Neural cell (in vitro differentiated cells): Measurements from ENCODE around the gene IDE. TPM values are rescaled to one million over a fixed set of nuclear protein-coding genes. Genes with fewer than 3 reads are reported as not detected.

Experiments used
- H2AFZ ChIP-seq: fragments of 200-600, 300-800 bp; sonication (generic), shearing (Covaris generic); 2 replicates; pipeline ENCODE4 v1.6.0; 2014; ENCODE audit warnings: low read depth, mild to moderate bottlenecking, antibody characterized with exemption, low read length, moderate library complexity
- H3F3A ChIP-seq: fragments of 200-600 bp; shearing (Covaris generic); 2 replicates; pipeline ENCODE4 v1.6.1; 2016; ENCODE audit warnings: mild to moderate bottlenecking, moderate library complexity, mixed read lengths, antibody characterized with exemption, low read length; ENCODE audit not compliant: insufficient read depth, poor library complexity, severe bottlenecking
- H3K27ac ChIP-seq: fragments of 200-600, 300-800 bp; sonication (generic), shearing (Covaris generic); 2 replicates; pipeline ENCODE4 v1.5.1; 2014; ENCODE audit warnings: mild to moderate bottlenecking, low read length, moderate library complexity
- H3K27me3 ChIP-seq: fragments of 300-800, 200-600 bp; sonication (generic), shearing (Covaris generic); 2 replicates; pipeline ENCODE4 v1.6.0; 2014; ENCODE audit warnings: mild to moderate bottlenecking, low read depth, low read length, moderate library complexity; ENCODE audit not compliant: insufficient read depth
- H3K36me3 ChIP-seq: fragments of 300-800, 200-600 bp; sonication (generic), shearing (Covaris generic); 2 replicates; pipeline ENCODE4 v1.5.1; 2014; ENCODE audit warnings: mild to moderate bottlenecking, antibody characterized with exemption, low read length, moderate library complexity; ENCODE audit not compliant: insufficient read depth
- H3K4me2 ChIP-seq: fragments of 300-800, 200-600 bp; sonication (generic), shearing (Covaris generic); 2 replicates; pipeline ENCODE4 v1.6.0; 2014; ENCODE audit warnings: mild to moderate bottlenecking, low read length
- H3K4me3 ChIP-seq: fragments of 300-800, 200-600 bp; sonication (generic), shearing (Covaris generic); 2 replicates; pipeline ENCODE4 v1.5.1; 2014; ENCODE audit warnings: mild to moderate bottlenecking, low read length, moderate library complexity
- H3K79me2 ChIP-seq: fragments of 200-600 bp; shearing (Covaris generic); replicated peaks from 2 replicates; pipeline ENCODE4 v1.6.0; 2014; ENCODE audit warnings: mild to moderate bottlenecking, low read length, moderate library complexity; ENCODE audit not compliant: insufficient read depth
- H3K9ac ChIP-seq: fragments of 300-800, 200-600 bp; sonication (generic), shearing (Covaris generic); 2 replicates; pipeline ENCODE4 v1.6.1; 2016; ENCODE audit warnings: mild to moderate bottlenecking, low read length, mixed read lengths
- H3K9me2 ChIP-seq: fragments of 200-600 bp; shearing (Covaris generic); 2 replicates; pipeline ENCODE4 v1.6.1; 2016; ENCODE audit warnings: mild to moderate bottlenecking, low read length, mixed read lengths; ENCODE audit not compliant: insufficient read depth
- H3K9me3 ChIP-seq: fragments of 200-600, 300-800 bp; sonication (generic), shearing (Covaris generic); 2 replicates; pipeline ENCODE4 v1.6.1; 2016; ENCODE audit warnings: mild to moderate bottlenecking, mixed run types, low read length, moderate library complexity, mixed read lengths
- H4K20me1 ChIP-seq: fragments of 200-600 bp; shearing (Covaris generic); 2 replicates; pipeline ENCODE4 v1.6.1; 2016; ENCODE audit warnings: mild to moderate bottlenecking, mixed run types; ENCODE audit not compliant: insufficient read depth
- EP300 ChIP-seq: fragments of 450-650 bp; conservative IDR thresholded peaks from 2 replicates; pipeline ENCODE4 v1.6.1; 2014; ENCODE audit warnings: antibody characterized with exemption, mild to moderate bottlenecking, moderate library complexity; ENCODE audit not compliant: poor library complexity, severe bottlenecking
- EZH2 ChIP-seq: fragments of 200-600, 300-800 bp; shearing (Covaris generic), sonication (generic); IDR thresholded peaks from 2 replicates; pipeline ENCODE4 v1.6.1; 2014; ENCODE audit warnings: antibody characterized with exemption, low read length, borderline replicate concordance, mild to moderate bottlenecking; ENCODE audit not compliant: insufficient read depth, poor library complexity, severe bottlenecking
- MXI1 ChIP-seq: fragments of 450-650 bp; conservative IDR thresholded peaks from 2 replicates; pipeline ENCODE4 v1.6.1; 2014; ENCODE audit warnings: antibody characterized with exemption, mild to moderate bottlenecking; ENCODE audit not compliant: poor library complexity, severe bottlenecking
- RAD21 ChIP-seq: fragments of 450-650 bp; conservative IDR thresholded peaks from 2 replicates; pipeline ENCODE4 v1.6.1; 2014; ENCODE audit warnings: antibody characterized with exemption, mild to moderate bottlenecking, moderate library complexity
- REST ChIP-seq: IDR thresholded peaks from 2 replicates; pipeline ENCODE4 v1.6.1; 2012; ENCODE audit warnings: borderline replicate concordance
- SMC3 ChIP-seq: fragments of 450-650 bp; conservative IDR thresholded peaks from 2 replicates; pipeline ENCODE4 v1.6.1; 2014; ENCODE audit warnings: antibody characterized with exemption, mild to moderate bottlenecking, moderate library complexity; ENCODE audit not compliant: poor library complexity
- TAF1 ChIP-seq: IDR thresholded peaks from 2 replicates; pipeline ENCODE4 v1.6.1; 2012; ENCODE audit warnings: low read depth
- polyA plus RNA-seq: library from polyadenylated mRNA; depleted of rRNA; stranded (reverse); fragments of >200 nt; gene quantifications from 2 replicates; pipeline ENCODE4 v1.2.3, GENCODE V29; 2014
- TF ChIP-seq, protein P1 (sequence below): fragments of 450-650 bp; IDR thresholded peaks from 2 replicates; pipeline ENCODE4 v1.5.1; 2014; ENCODE audit warnings: antibody characterized with exemption, mild to moderate bottlenecking, moderate library complexity; ENCODE audit not compliant: poor library complexity, severe bottlenecking

Gene IDE
- polyA plus RNA-seq, 1 donor from 2014 or later: 10.4 TPM

DNA sequence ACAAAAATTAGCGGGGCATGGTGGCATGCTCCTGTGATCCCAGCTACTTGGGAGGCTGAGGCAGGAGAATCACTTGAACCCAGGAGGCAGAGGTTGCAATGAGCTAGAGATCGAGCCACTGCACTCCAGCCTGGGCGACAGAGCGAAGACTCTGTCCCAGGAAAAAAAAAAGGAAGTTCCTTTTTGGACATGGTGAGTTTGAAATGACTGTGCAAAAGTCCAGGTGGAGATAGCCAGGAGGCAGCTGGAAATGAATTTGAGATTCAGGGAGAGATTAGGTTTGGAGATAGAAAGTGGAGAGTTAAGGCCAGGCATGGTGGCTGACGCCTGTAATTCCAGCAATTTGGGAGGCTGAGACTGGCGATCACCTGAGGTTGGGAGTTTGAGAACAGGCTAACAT, 143.8 kb downstream of the IDE start:
- H3K27ac ChIP-seq: no peak overlapping the region
- H3K4me2 ChIP-seq: no peak overlapping the region
- H2AFZ ChIP-seq: no peak overlapping the region
- H3K27me3 ChIP-seq: no peaks in the 10 kb centered on the region
- H3K9ac ChIP-seq: no peak overlapping the region
- no peaks in the 10 kb centered on the region for H3K9me2 ChIP-seq
- H4K20me1 ChIP-seq: no peaks in the 10 kb centered on the region
- no peak for TF ChIP-seq EP300
- TF ChIP-seq SMC3: no peak
- no peak for TF ChIP-seq RAD21
- TF ChIP-seq MXI1: no peak
- TF ChIP-seq TAF1: no peak
- TF ChIP-seq, protein P1, sequence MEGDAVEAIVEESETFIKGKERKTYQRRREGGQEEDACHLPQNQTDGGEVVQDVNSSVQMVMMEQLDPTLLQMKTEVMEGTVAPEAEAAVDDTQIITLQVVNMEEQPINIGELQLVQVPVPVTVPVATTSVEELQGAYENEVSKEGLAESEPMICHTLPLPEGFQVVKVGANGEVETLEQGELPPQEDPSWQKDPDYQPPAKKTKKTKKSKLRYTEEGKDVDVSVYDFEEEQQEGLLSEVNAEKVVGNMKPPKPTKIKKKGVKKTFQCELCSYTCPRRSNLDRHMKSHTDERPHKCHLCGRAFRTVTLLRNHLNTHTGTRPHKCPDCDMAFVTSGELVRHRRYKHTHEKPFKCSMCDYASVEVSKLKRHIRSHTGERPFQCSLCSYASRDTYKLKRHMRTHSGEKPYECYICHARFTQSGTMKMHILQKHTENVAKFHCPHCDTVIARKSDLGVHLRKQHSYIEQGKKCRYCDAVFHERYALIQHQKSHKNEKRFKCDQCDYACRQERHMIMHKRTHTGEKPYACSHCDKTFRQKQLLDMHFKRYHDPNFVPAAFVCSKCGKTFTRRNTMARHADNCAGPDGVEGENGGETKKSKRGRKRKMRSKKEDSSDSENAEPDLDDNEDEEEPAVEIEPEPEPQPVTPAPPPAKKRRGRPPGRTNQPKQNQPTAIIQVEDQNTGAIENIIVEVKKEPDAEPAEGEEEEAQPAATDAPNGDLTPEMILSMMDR: no peak
- TF ChIP-seq REST: no peak
- H3K9me3 ChIP-seq: no peaks in the 10 kb centered on the region
- no peak overlapping the region for H3K4me3 ChIP-seq
- H3F3A ChIP-seq: no peaks in the 10 kb centered on the region
- H3K36me3 ChIP-seq: no peaks in the 10 kb centered on the region
- no peaks in the 10 kb centered on the region for H3K79me2 ChIP-seq

GRCh38 chr10:92421550-92421949, 152.3 kb downstream of the IDE start:
- H2AFZ ChIP-seq: no peak overlapping the region
- H4K20me1 ChIP-seq: no peaks in the 10 kb centered on the region
- no peak overlapping the region for H3K9ac ChIP-seq
- no peak overlapping the region for H3K4me2 ChIP-seq
- no peaks in the 10 kb centered on the region for H3K79me2 ChIP-seq
- peaks cover 6% of the 10 kb centered on the region for H3K27me3 ChIP-seq
- H3F3A ChIP-seq: no peaks in the 10 kb centered on the region
- H3K9me3 ChIP-seq: no peaks in the 10 kb centered on the region
- H3K27ac ChIP-seq: no peak overlapping the region
- no peak for TF ChIP-seq SMC3
- TF ChIP-seq RAD21: no peak
- no peak for TF ChIP-seq TAF1
- TF ChIP-seq EP300: no peak
- no peak overlapping the region for H3K4me3 ChIP-seq
- H3K36me3 ChIP-seq: no peaks in the 10 kb centered on the region
- H3K9me2 ChIP-seq: no peaks in the 10 kb centered on the region

GRCh38 chr10:92420546-92421275, 153.2 kb downstream of the IDE start:
- no peak overlapping the region for H2AFZ ChIP-seq
- no peak for TF ChIP-seq TAF1
- TF ChIP-seq EZH2: no peak
- H3K79me2 ChIP-seq: no peaks in the 10 kb centered on the region
- H3K27me3 ChIP-seq: peaks cover 6% of the 10 kb centered on the region
- no peaks in the 10 kb centered on the region for H3K9me3 ChIP-seq
- H3K4me2 ChIP-seq: no peak overlapping the region
- no peaks in the 10 kb centered on the region for H4K20me1 ChIP-seq
- H3K9me2 ChIP-seq: no peaks in the 10 kb centered on the region
- H3K27ac ChIP-seq: no peak overlapping the region
- no peaks in the 10 kb centered on the region for H3F3A ChIP-seq
- no peak overlapping the region for H3K4me3 ChIP-seq
- no peaks in the 10 kb centered on the region for H3K36me3 ChIP-seq
- no peak overlapping the region for H3K9ac ChIP-seq
